ENCODE data around the gene HMG20A. TPM values are rescaled to one million over a fixed set of nuclear protein-coding genes. Genes with fewer than 3 reads are reported as not detected.

The HMG20A gene
- total and polyA plus RNA-seq, 10 of the 15 experiments (the other 5 are each of a cell fraction or from before 2014, with no cell fraction given), result 30.0 to 98.7 (median 46.8) TPM

DNA sequence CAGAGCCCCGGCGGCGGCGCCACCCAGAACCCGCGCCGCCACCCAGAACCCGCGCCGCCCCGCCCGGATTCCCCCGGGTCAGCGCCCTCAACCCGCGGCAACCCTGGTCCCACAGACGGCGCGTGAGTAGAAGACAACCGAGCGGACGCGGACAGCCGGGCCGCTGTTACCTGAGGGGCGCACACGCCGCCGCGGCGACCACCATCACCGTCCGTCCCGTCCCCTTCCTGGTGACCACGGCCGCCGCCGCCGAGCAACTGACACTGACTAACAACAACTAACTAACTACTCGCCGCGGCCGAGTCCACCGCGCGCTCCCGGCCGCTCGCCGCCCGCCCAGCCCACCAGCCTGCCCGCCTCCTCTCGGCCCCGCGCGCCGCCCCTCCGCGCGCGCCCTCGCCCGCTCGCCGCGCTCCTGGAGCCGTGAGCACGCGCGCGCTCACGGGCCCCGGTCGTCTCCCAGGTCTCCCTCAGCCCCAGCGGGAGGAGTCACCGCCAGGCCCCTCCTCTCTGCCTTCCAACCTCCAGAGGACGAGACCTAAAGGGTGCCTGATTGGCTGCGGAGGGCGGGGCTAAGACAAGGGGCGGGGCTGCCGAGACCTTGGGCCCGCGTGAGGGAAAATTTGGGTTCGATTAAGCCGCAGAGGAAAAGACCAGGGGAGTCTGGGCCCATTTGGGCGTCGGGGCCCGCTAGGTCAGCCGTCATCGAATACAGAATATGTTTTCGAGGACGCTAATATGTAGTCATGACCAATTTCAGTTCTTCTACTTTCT, 665 bp upstream of the HMG20A start, which contains the start of gene PEAK1 (continued):
- TF ChIP-seq, protein P1, sequence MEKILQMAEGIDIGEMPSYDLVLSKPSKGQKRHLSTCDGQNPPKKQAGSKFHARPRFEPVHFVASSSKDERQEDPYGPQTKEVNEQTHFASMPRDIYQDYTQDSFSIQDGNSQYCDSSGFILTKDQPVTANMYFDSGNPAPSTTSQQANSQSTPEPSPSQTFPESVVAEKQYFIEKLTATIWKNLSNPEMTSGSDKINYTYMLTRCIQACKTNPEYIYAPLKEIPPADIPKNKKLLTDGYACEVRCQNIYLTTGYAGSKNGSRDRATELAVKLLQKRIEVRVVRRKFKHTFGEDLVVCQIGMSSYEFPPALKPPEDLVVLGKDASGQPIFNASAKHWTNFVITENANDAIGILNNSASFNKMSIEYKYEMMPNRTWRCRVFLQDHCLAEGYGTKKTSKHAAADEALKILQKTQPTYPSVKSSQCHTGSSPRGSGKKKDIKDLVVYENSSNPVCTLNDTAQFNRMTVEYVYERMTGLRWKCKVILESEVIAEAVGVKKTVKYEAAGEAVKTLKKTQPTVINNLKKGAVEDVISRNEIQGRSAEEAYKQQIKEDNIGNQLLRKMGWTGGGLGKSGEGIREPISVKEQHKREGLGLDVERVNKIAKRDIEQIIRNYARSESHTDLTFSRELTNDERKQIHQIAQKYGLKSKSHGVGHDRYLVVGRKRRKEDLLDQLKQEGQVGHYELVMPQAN (conservative IDR thresholded peaks at IDR 0.05), result peak; percentile 76
- TF ChIP-seq NFYB (IDR thresholded peaks at IDR 0.05; ENCODE audit: insufficient read depth, low read depth, low read length) (no peak), DPF2 (IDR thresholded peaks at IDR 0.05) (peak; percentile 80), POU2F2 (IDR thresholded peaks at IDR 0.05; ENCODE audit: borderline replicate concordance, low read depth, low read length) (0 out of 3 replicates have a peak, but pooled peaks have one; percentile 29), NRF1 (conservative IDR thresholded peaks at IDR 0.05; ENCODE audit: low read depth, low read length) (peak; percentile 37; the same call in 1 of the 2 replicates), RB1 (IDR thresholded peaks at IDR 0.05; ENCODE audit: borderline replicate concordance) (peak; percentile 70; the same call in 1 of the 2 replicates), BACH1 (IDR thresholded peaks at IDR 0.05; ENCODE audit: borderline replicate concordance) (peak; percentile 51; the same call in 1 of the 2 replicates), BHLHE40 (IDR thresholded peaks at IDR 0.05; ENCODE audit: borderline replicate concordance in 1 of 2, low read depth in 2 of 2, low read length in 1 of 2) (peak; percentile 71 to 88; a peak in 3 of 4 replicates), RBBP5 (conservative IDR thresholded peaks at IDR 0.05) (no peak; the same call in 1 of the 2 replicates), SMARCA5 (IDR thresholded peaks at IDR 0.05) (peak; percentile 90), POLR2A (IDR thresholded peaks at IDR 0.05; ENCODE audit: low read depth, low read length) (peak; percentile 91), MXI1 (IDR thresholded peaks at IDR 0.05; ENCODE audit: low read depth, low read length) (0 out of 2 replicates have a peak, but pooled peaks have one; percentile 18)
- TF ChIP-seq, protein P2, sequence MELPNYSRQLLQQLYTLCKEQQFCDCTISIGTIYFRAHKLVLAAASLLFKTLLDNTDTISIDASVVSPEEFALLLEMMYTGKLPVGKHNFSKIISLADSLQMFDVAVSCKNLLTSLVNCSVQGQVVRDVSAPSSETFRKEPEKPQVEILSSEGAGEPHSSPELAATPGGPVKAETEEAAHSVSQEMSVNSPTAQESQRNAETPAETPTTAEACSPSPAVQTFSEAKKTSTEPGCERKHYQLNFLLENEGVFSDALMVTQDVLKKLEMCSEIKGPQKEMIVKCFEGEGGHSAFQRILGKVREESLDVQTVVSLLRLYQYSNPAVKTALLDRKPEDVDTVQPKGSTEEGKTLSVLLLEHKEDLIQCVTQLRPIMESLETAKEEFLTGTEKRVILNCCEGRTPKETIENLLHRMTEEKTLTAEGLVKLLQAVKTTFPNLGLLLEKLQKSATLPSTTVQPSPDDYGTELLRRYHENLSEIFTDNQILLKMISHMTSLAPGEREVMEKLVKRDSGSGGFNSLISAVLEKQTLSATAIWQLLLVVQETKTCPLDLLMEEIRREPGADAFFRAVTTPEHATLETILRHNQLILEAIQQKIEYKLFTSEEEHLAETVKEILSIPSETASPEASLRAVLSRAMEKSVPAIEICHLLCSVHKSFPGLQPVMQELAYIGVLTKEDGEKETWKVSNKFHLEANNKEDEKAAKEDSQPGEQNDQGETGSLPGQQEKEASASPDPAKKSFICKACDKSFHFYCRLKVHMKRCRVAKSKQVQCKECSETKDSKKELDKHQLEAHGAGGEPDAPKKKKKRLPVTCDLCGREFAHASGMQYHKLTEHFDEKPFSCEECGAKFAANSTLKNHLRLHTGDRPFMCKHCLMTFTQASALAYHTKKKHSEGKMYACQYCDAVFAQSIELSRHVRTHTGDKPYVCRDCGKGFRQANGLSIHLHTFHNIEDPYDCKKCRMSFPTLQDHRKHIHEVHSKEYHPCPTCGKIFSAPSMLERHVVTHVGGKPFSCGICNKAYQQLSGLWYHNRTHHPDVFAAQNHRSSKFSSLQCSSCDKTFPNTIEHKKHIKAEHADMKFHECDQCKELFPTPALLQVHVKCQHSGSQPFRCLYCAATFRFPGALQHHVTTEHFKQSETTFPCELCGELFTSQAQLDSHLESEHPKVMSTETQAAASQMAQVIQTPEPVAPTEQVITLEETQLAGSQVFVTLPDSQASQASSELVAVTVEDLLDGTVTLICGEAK (IDR thresholded peaks at IDR 0.05; ENCODE audit: borderline replicate concordance), result no peak
